Ovary (tissue), 9 donors: ENCODE results near the gene CDK5R2. TPM values are rescaled to one million over a fixed set of nuclear protein-coding genes. Genes with fewer than 3 reads are reported as not detected.
"Not testable (repeated sequence)": the region's sequence is repeated elsewhere in the genome, so short reads cannot be mapped to it uniquely, and the experiment has no call there.

Experiments used
- DNase-seq, 5 donors: peaks; one replicate each; pipeline ENCODE4 v3.0.0-alpha.2; 2019 to 2020
- H3K27ac ChIP-seq, 2 donors: fragments of 200-600 bp; one replicate each; pipeline versions ENCODE4 v1.5.1 to v1.8.0; 2019 to 2022
- H3K27me3 ChIP-seq: fragments of 200-600 bp; one replicate; pipeline ENCODE4 v1.8.0; 2022
- H3K36me3 ChIP-seq: fragments of 200-600 bp; sonication (generic); one replicate; pipeline ENCODE4 v1.5.1; 2019
- H3K4me1 ChIP-seq: one replicate; pipeline ENCODE4 v1.8.1; 2013; ENCODE audit warnings: mild to moderate bottlenecking, moderate library complexity; ENCODE audit not compliant: insufficient read depth
- H3K4me3 ChIP-seq: fragments of 200-600 bp; sonication (generic); one replicate; pipeline ENCODE4 v1.5.1; 2017
- H3K9me3 ChIP-seq, 2 donors: fragments of 200-600 bp in 1 of 2; sonication (generic) in 1 of 2; one replicate each; pipeline versions ENCODE4 v1.5.1 to v1.8.1; 2013 to 2019; ENCODE audit warnings: mild to moderate bottlenecking in 1 of 2, moderate library complexity in 1 of 2
- CTCF ChIP-seq, 3 donors: fragments of 450-650 bp in 2 of 3; fragments of 200-600 bp in 1 of 3; IDR thresholded peaks; one replicate each; pipeline versions ENCODE4 v1.5.1 to v1.8.0; 2016 to 2022; ENCODE audit warnings: antibody characterized with exemption in 3 of 3, mild to moderate bottlenecking in 1 of 3
- EP300 ChIP-seq: sonication (generic); formaldehyde crosslinking; IDR thresholded peaks from one replicate; pipeline ENCODE4 v1.6.1; 2017; ENCODE audit warnings: antibody characterized with exemption
- POLR2A ChIP-seq: fragments of 450-650 bp; IDR thresholded peaks from one replicate; pipeline ENCODE4 v1.6.1; 2017; ENCODE audit warnings: antibody characterized with exemption, mild to moderate bottlenecking, moderate library complexity
- WGBS, 3 donors: extraction: QIAGEN DNeasy Blood & Tissue Kit in 1 of 3; methylation state at CpG; one replicate each; pipeline versions ENCODE4 v1.1.5 to v1.1.7; 2013 to 2017; 5-methylcytosine and 5-hydroxymethylcytosine counted together
- intact Hi-C, 4 donors: fragments of 100-400 bp; cut with DNase I; formaldehyde crosslinking; loops; one replicate each; pipeline versions ENCODE4 v1.11.0 to v1.15.1; 2022 to 2023
- polyA plus RNA-seq, 2 donors: library from polyadenylated mRNA; stranded (reverse); fragments of 200-250 nt in 1 of 2; fragments of 350-450 nt in 1 of 2; fragmentation: Illumina TruSeq in 1 of 2; extraction: RNeasy Lipid Tissue Mini Kit (QIAGEN cat#74804) in 1 of 2; gene quantifications; one replicate each; pipeline ENCODE4 v1.2.3, GENCODE V29; 2013 to 2014
- total RNA-seq, 7 donors: library from RNA; depleted of rRNA in 2 of 7; stranded (reverse); fragments of >200 nt in 2 of 7; fragmentation: NEBNext Ultra II Directional in 3 of 7; extraction: Animal tissue kit (Norgen Biotek cat#: 25700) in 3 of 7; gene quantifications; one replicate each; pipeline versions ENCODE4 v1.1.0 to v1.2.4, GENCODE V29; 2016 to 2023
- donor health status: DM: no; HTN: no; CAD: no; lungs with moderate emphysema.
- donor health status: DM: no; HTN: no; CAD: no.
- donor health status: Bipolar disorder and iron deficiency.
- donor health status: DM: yes; HTN: yes; CAD: no.
- donor health status: DM: no; HTN: no; CAD: no.
- donor health status: DM: yes; HTN: yes; CAD: no.

The CDK5R2 gene
- total and polyA plus RNA-seq, 9 donors, result not detected

GRCh38 chr2:218925434-218925833, 34.0 kb upstream of the CDK5R2 start:
- Histone ChIP-seq H3K27me3 (no peaks in the 10 kb centered on the region), H3K9me3 (no peaks in the 10 kb centered on the region), H3K36me3 (no peaks in the 10 kb centered on the region), H3K4me3 (no peak overlapping the region), H3K4me1 (no peaks in the 10 kb centered on the region), H3K27ac (no peak overlapping the region)
- no peak for DNase-seq
- intact Hi-C loops, result no loop called here
- 65 to 71% (median 69%) methylated on average over 2 of the region's 2 CpGs for WGBS, 3 donors
- TF ChIP-seq EP300, result no peak
- no peak for TF ChIP-seq POLR2A
- no peak for TF ChIP-seq CTCF (IDR thresholded peaks at IDR 0.05)

GRCh38 chr2:218927422-218927821, 32.0 kb upstream of the CDK5R2 start:
- 65 to 72% (median 68%) methylated on average over 2 of the region's 2 CpGs for whole genome bisulfite sequencing, 3 donors
- TF ChIP-seq CTCF (IDR thresholded peaks at IDR 0.05) (no peak), POLR2A (no peak), EP300 (no peak)
- intact Hi-C loops, result no loop called here
- no peak for DNase-seq
- no peak overlapping the region for H3K4me3 ChIP-seq
- no peaks in the 10 kb centered on the region for H3K27me3 ChIP-seq
- H3K27ac ChIP-seq, result no peak overlapping the region
- H3K36me3 ChIP-seq, result no peaks in the 10 kb centered on the region
- H3K4me1 ChIP-seq, result no peaks in the 10 kb centered on the region
- no peaks in the 10 kb centered on the region for H3K9me3 ChIP-seq

- WGBS, 3 donors, result 18 to 23% (median 19%) methylated on average over 4 of the region's 4 CpGs
- TF ChIP-seq CTCF (IDR thresholded peaks at IDR 0.05) (no peak), EP300 (no peak), POLR2A (no peak)
Observed at GRCh38 chr2:218927876-218928275, 31.6 kb upstream of the CDK5R2 start.

DNA sequence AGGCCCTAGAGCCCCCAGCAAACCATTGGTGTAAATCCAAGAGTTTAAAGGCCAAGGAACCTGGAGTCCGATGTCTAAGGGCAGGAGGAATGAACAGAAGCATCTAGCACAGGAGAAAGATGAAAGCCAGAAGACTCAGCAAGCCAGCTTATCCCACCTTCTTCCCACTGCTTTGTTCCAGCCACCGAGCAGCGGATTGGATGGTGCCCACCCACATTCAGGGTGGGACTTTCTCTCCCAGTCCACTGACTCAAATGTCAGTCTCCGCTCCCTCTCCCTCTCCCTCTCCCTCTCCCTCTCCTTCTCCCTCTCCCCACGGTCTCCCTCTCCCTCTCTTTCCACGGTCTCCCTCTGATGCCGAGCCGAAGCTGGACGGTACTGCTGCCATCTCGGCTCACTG, 29.0 kb upstream of the CDK5R2 start:
- H3K9me3 ChIP-seq, H3K27ac ChIP-seq, H3K4me1 ChIP-seq, DNase-seq, intact Hi-C loops, H3K27me3 ChIP-seq, H3K36me3 ChIP-seq, H3K4me3 ChIP-seq: not testable (repeated sequence)
- 90 to 93% (median 92%) methylated on average over 7 to 10 of the region's 10 CpGs for WGBS, 3 donors

More at GRCh38 chr2:218927876-218928275, 31.6 kb upstream of the CDK5R2 start:
- DNase-seq, result no peak
- H3K9me3 ChIP-seq, result no peaks in the 10 kb centered on the region
- no peaks in the 10 kb centered on the region for H3K4me1 ChIP-seq
- H3K4me3 ChIP-seq, result no peak overlapping the region
- H3K27me3 ChIP-seq, result no peaks in the 10 kb centered on the region
- intact Hi-C loops, result no loop called here
- no peak overlapping the region for H3K27ac ChIP-seq
- no peaks in the 10 kb centered on the region for H3K36me3 ChIP-seq

DNA sequence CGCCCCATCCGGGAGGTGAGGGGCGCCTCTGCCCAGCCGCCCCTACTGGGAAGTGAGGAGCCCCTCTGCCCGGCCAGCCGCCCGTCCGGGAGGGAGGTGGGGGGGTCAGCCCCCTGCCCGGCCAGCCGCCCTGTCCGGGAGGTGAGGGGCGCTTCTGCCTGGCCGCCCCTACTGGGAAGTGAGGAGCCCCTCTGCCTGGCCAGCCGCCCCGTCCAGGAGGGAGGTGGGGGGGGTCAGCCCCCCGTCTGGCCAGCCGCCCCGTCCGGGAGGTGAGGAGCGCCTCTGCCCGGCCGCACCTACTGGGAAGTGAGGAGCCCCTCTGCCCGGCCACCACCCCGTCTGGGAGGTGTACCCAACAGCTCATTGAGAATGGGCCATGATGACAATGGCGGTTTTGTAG, 27.7 kb upstream of the CDK5R2 start:
- WGBS, 3 donors, result 91 to 96% (median 92%) methylated on average over 6 to 24 of the region's 25 CpGs
- H3K27ac ChIP-seq, H3K4me1 ChIP-seq, H3K9me3 ChIP-seq, intact Hi-C loops, H3K4me3 ChIP-seq, H3K27me3 ChIP-seq, DNase-seq, H3K36me3 ChIP-seq: not testable (repeated sequence)
